NCI-H510A treated with DMSO at 0.1 percent for 48 hours (cell line): Measurements from ENCODE around the gene ZNF20.

Experiments
- DNase-seq: peaks from one replicate; lab custom pipeline; 2025; lab: John Stamatoyannopoulos, UW

Gene ZNF20

GRCh38 chr19:12139885-12140544, at the start of gene ZNF20:
Gene ZNF20 (minus strand): TSS chr19:12140350. CDS start chr19:12140182, 168 bp downstream.
- DNase-seq: peak; percentile 94

- DNase-seq: no peak
Measured at GRCh38 chr19:12187625-12188024, 47.5 kb upstream of the ZNF20 start.

- DNase-seq: no peak
Measured at GRCh38 chr19:12180377-12180776, 40.2 kb upstream of the ZNF20 start.

GRCh38 chr19:12166626-12167025, 26.5 kb upstream of the ZNF20 start:
- no peak for DNase-seq

GRCh38 chr19:12163826-12164225, 23.7 kb upstream of the ZNF20 start:
- DNase-seq: no peak

GRCh38 chr19:12162882-12163806, 23.0 kb upstream of the ZNF20 start, which contains the start of gene ZNF136:
Gene ZNF136 (plus strand): TSS chr19:12163096. CDS start chr19:12163204, 108 bp downstream.
- peak; percentile 91 for DNase-seq

GRCh38 chr19:12162513-12162881, 22.3 kb upstream of the ZNF20 start:
- DNase-seq: no peak

GRCh38 chr19:12159773-12160414, 19.7 kb upstream of the ZNF20 start:
- no peak for DNase-seq

- DNase-seq: peak; percentile 91
Measured at GRCh38 chr19:12156223-12157058, 16.3 kb upstream of the ZNF20 start, which contains the start of gene ZNF625. Gene ZNF625 (minus strand): TSS chr19:12156734. CDS start chr19:12156558, 176 bp downstream.

- DNase-seq: no peak
Measured at GRCh38 chr19:12155324-12155860, 15.2 kb upstream of the ZNF20 start.

GRCh38 chr19:12145348-12145747, 5.2 kb upstream of the ZNF20 start:
- no peak for DNase-seq

- no peak for DNase-seq
Measured at GRCh38 chr19:12141405-12141736, 1.2 kb upstream of the ZNF20 start.

- DNase-seq: peak; percentile 76
Measured at GRCh38 chr19:12140545-12141404, 625 bp upstream of the ZNF20 start.

- DNase-seq: no peak
Measured at GRCh38 chr19:12139269-12139668, 881 bp downstream of the ZNF20 start.

- DNase-seq: no peak
Measured at GRCh38 chr19:12137221-12137940, 2.8 kb downstream of the ZNF20 start.

- no peak for DNase-seq
Measured at GRCh38 chr19:12133069-12133468, 7.1 kb downstream of the ZNF20 start.

GRCh38 chr19:12126707-12127106, 13.4 kb downstream of the ZNF20 start:
- DNase-seq: no peak

GRCh38 chr19:12117201-12117970, 22.8 kb downstream of the ZNF20 start:
- no peak for DNase-seq

GRCh38 chr19:12113121-12113520, 27.0 kb downstream of the ZNF20 start:
- no peak for DNase-seq
